K562 (cell line): Measurements from ENCODE around the gene TP73. TPM values are rescaled to one million over a fixed set of nuclear protein-coding genes. Genes with fewer than 3 reads are reported as not detected.

Source experiments
- DIDO1 ChIP-seq: fragments of 450-650 bp; IDR thresholded peaks from 2 replicates; pipeline ENCODE4 v1.6.1; 2016; ENCODE audit warnings: low read depth, missing biosample characterization, missing genetic modification characterization
- ETV5 ChIP-seq: sonication (generic); formaldehyde crosslinking; IDR thresholded peaks from 2 replicates; pipeline ENCODE4 v1.4.0; 2020; ENCODE audit warnings: low read depth, mild to moderate bottlenecking, missing genetic modification reagents
- HIVEP1 ChIP-seq: fragments of 250-450 bp; sonication (Bioruptor Pico); IDR thresholded peaks from 2 replicates; pipeline ENCODE4 v1.4.0; 2020; ENCODE audit warnings: mild to moderate bottlenecking
- HNRNPLL ChIP-seq: fragments of 200-400 bp; formaldehyde crosslinking; IDR thresholded peaks from 2 replicates; pipeline ENCODE4 v1.6.1; 2017; ENCODE audit warnings: low read length, low read depth, mild to moderate bottlenecking; ENCODE audit not compliant: poor library complexity, severe bottlenecking
- KDM1A ChIP-seq, 2 experiments: fragments of 450-650 bp; IDR thresholded peaks; 2 replicates each; pipeline ENCODE4 v1.6.1; 2016; ENCODE audit warnings: mild to moderate bottlenecking in 2 of 2
- NBN ChIP-seq: fragments of 450-650 bp; IDR thresholded peaks from 2 replicates; pipeline ENCODE4 v1.6.1; 2016; ENCODE audit warnings: low read depth, mild to moderate bottlenecking
- NCOA1 ChIP-seq: fragments of 450-650 bp; IDR thresholded peaks from 2 replicates; pipeline ENCODE4 v1.6.1; 2016; ENCODE audit warnings: low read depth
- PCBP2 ChIP-seq: fragments of 200-400 bp; formaldehyde crosslinking; IDR thresholded peaks from 2 replicates; pipeline ENCODE4 v1.6.1; 2018; ENCODE audit warnings: low read length, low read depth, mild to moderate bottlenecking, moderate library complexity; ENCODE audit not compliant: poor library complexity, severe bottlenecking
- TBL1XR1 ChIP-seq, 2 experiments: IDR thresholded peaks; 2 replicates each; pipeline ENCODE4 v1.6.1; 2012; ENCODE audit warnings: improper control_type of control experiment in 2 of 2, low read length in 2 of 2, mild to moderate bottlenecking in 1 of 2
- TGIF2 ChIP-seq: sonication (generic); formaldehyde crosslinking; IDR thresholded peaks from 2 replicates; pipeline ENCODE4 v1.8.1; 2022; ENCODE audit warnings: mild to moderate bottlenecking, missing genetic modification reagents, moderate library complexity
- UBTF ChIP-seq, 2 experiments: IDR thresholded peaks; 2 replicates each; pipeline ENCODE4 v1.6.1; 2012; ENCODE audit warnings: improper control_type of control experiment in 2 of 2, low read depth in 2 of 2, low read length in 2 of 2, borderline replicate concordance in 1 of 2
- ZBTB49 ChIP-seq: sonication (generic); formaldehyde crosslinking; IDR thresholded peaks from 2 replicates; pipeline ENCODE4 v1.8.0; 2022; ENCODE audit warnings: missing genetic modification reagents, mild to moderate bottlenecking, borderline replicate concordance
- ZNF134 ChIP-seq: fragments of 250-450 bp; sonication (Bioruptor Pico); conservative IDR thresholded peaks from 2 replicates; pipeline ENCODE4 v1.4.0; 2020
- ZNF175 ChIP-seq: fragments of 200-800 bp; sonication (Bioruptor generic); IDR thresholded peaks from 2 replicates; pipeline ENCODE4 v1.6.1; 2016; ENCODE audit warnings: low read depth, mild to moderate bottlenecking, missing genetic modification characterization, missing compliant biosample characterization
- ZNF239 ChIP-seq: fragments of 250-450 bp; sonication (Bioruptor Pico); IDR thresholded peaks from 2 replicates; pipeline ENCODE4 v1.4.0; 2020; ENCODE audit warnings: mild to moderate bottlenecking
- ZNF75A ChIP-seq: fragments of 450-650 bp; formaldehyde crosslinking; IDR thresholded peaks from 2 replicates; pipeline ENCODE4 v1.4.0; 2020; ENCODE audit warnings: mild to moderate bottlenecking
- ZZZ3 ChIP-seq: fragments of 450-650 bp; IDR thresholded peaks from 2 replicates; pipeline ENCODE4 v1.6.1; 2016; ENCODE audit warnings: antibody characterized with exemption, mild to moderate bottlenecking, moderate library complexity
- polyA plus RNA-seq, 8 experiments: library from polyadenylated mRNA; depleted of rRNA in 4 of 8; stranded (reverse) in 5 of 8; unstranded in 3 of 8; fragments of >200 nt; fragmentation: Nextera tagmentation in 2 of 8; fragmentation: Illumina TruSeq in 1 of 8; extraction: Ambion mirVana in 2 of 8; extraction: Trizol in 1 of 8; gene quantifications; 2 replicates each; pipeline versions ENCODE4 v1.2.1 to v1.2.3, GENCODE V29; 2011 to 2014; ENCODE audit warnings: inconsistent platforms in 1 of 8, missing spikeins in 1 of 8
- total RNA-seq, 7 experiments: library from RNA; depleted of rRNA in 6 of 7; stranded (reverse); fragments of >200 nt in 6 of 7; fragmentation: Illumina TruSeq in 2 of 7; extraction: Trizol in 2 of 7; gene quantifications; 2 replicates each; pipeline versions ENCODE4 v1.2.1 to v1.2.3, GENCODE V29; 2011 to 2021; ENCODE audit warnings: low replicate concordance in 1 of 7
- TF ChIP-seq, protein P1 (sequence below): fragments of 450-650 bp; IDR thresholded peaks from 2 replicates; pipeline ENCODE4 v1.6.1; 2017; ENCODE audit warnings: antibody characterized with exemption
- TF ChIP-seq, protein P2 (sequence below): fragments of 250-450 bp; sonication (Bioruptor Pico); IDR thresholded peaks from 2 replicates; pipeline ENCODE4 v1.5.0; 2022; ENCODE audit warnings: mild to moderate bottlenecking

The TP73 gene
- total and polyA plus RNA-seq, 9 of the 15 experiments (the other 6 are each of a cell fraction or from before 2014, with no cell fraction given) = 0.07 to 1.6 (median 0.40) TPM; not detected in 2

- TF ChIP-seq, protein P1, sequence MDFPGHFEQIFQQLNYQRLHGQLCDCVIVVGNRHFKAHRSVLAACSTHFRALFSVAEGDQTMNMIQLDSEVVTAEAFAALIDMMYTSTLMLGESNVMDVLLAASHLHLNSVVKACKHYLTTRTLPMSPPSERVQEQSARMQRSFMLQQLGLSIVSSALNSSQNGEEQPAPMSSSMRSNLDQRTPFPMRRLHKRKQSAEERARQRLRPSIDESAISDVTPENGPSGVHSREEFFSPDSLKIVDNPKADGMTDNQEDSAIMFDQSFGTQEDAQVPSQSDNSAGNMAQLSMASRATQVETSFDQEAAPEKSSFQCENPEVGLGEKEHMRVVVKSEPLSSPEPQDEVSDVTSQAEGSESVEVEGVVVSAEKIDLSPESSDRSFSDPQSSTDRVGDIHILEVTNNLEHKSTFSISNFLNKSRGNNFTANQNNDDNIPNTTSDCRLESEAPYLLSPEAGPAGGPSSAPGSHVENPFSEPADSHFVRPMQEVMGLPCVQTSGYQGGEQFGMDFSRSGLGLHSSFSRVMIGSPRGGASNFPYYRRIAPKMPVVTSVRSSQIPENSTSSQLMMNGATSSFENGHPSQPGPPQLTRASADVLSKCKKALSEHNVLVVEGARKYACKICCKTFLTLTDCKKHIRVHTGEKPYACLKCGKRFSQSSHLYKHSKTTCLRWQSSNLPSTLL = no peak
- TF ChIP-seq ZNF175 (CRISPR knock-in tag) (0 out of 2 replicates have a peak, but pooled peaks have one; percentile 45), ETV5 (CRISPR knock-in tag) (no peak), HIVEP1 (CRISPR knock-in tag) (no peak), TGIF2 (no peak), ZZZ3 (no peak), ZNF134 (CRISPR knock-in tag) (no peak), PCBP2 (no peak), DIDO1 (no peak), KDM1A (IDR thresholded peaks at IDR 0.05) (no peak), ZBTB49 (CRISPR knock-in tag) (no peak), TBL1XR1 (IDR thresholded peaks at IDR 0.05; ENCODE audit: low read length in 2 of 2) (no peak), ZNF239 (CRISPR knock-in tag) (no peak), ZNF75A (CRISPR knock-in tag) (no peak), NCOA1 (no peak), HNRNPLL (no peak), UBTF (IDR thresholded peaks at IDR 0.05; ENCODE audit: borderline replicate concordance in 1 of 2, low read depth in 2 of 2, low read length in 2 of 2) (0 out of 4 replicates have a peak, but pooled peaks of 1 of the 2 experiments have one; percentile 42), NBN (no peak)
- TF ChIP-seq, protein P2, sequence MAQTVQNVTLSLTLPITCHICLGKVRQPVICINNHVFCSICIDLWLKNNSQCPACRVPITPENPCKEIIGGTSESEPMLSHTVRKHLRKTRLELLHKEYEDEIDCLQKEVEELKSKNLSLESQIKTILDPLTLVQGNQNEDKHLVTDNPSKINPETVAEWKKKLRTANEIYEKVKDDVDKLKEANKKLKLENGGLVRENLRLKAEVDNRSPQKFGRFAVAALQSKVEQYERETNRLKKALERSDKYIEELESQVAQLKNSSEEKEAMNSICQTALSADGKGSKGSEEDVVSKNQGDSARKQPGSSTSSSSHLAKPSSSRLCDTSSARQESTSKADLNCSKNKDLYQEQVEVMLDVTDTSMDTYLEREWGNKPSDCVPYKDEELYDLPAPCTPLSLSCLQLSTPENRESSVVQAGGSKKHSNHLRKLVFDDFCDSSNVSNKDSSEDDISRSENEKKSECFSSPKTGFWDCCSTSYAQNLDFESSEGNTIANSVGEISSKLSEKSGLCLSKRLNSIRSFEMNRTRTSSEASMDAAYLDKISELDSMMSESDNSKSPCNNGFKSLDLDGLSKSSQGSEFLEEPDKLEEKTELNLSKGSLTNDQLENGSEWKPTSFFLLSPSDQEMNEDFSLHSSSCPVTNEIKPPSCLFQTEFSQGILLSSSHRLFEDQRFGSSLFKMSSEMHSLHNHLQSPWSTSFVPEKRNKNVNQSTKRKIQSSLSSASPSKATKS (CRISPR knock-in tag) = no peak
Observed at GRCh38 chr1:3649342-3650247, 2.7 kb upstream of the TP73 start, which contains the start of gene WRAP73 (continued).
